Activated naive CD4-positive, alpha-beta T cell treated with anti-CD3 and anti-CD28 coated beads, Interleukin-2, amount 50 U/mL, for 24 hours (primary cell): ENCODE measurements around the gene PTPRJ.
A peak's percentile ranks its signal among the peaks of the same experiment; 100 is the strongest.

Experiments used
- H3K27ac Mint-ChIP-seq: one replicate; pipeline ENCODE4 v1.8.0; 2021; ENCODE audit warnings: mild to moderate bottlenecking, mixed read lengths
- H3K27me3 Mint-ChIP-seq: one replicate; pipeline ENCODE4 v1.8.0; 2021; ENCODE audit warnings: mixed read lengths
- H3K36me3 Mint-ChIP-seq: one replicate; pipeline ENCODE4 v1.8.0; 2021; ENCODE audit warnings: mixed read lengths
- H3K4me1 Mint-ChIP-seq: one replicate; pipeline ENCODE4 v1.8.0; 2021; ENCODE audit warnings: mixed read lengths
- H3K4me3 Mint-ChIP-seq: one replicate; pipeline ENCODE4 v1.8.0; 2021; ENCODE audit warnings: mild to moderate bottlenecking, mixed read lengths
- H3K9me3 Mint-ChIP-seq: one replicate; pipeline ENCODE4 v1.8.0; 2021; ENCODE audit warnings: mixed read lengths

Gene PTPRJ

GRCh38 chr11:48050304-48050703 is 69.9 kb downstream of the PTPRJ start:
- H3K27me3 Mint-ChIP-seq = no peaks in the 10 kb centered on the region
- no peak overlapping the region for H3K27ac Mint-ChIP-seq
- no peaks in the 10 kb centered on the region for H3K36me3 Mint-ChIP-seq
- no peak overlapping the region for H3K4me3 Mint-ChIP-seq
- H3K9me3 Mint-ChIP-seq = no peaks in the 10 kb centered on the region
- peaks cover 69% of the 10 kb centered on the region for H3K4me1 Mint-ChIP-seq

GRCh38 chr11:48051217-48051830 is 71.0 kb downstream of the PTPRJ start:
- no peaks in the 10 kb centered on the region for H3K9me3 Mint-ChIP-seq
- H3K27ac Mint-ChIP-seq = peak overlapping the region; percentile 19
- no peak overlapping the region for H3K4me3 Mint-ChIP-seq
- H3K36me3 Mint-ChIP-seq = no peaks in the 10 kb centered on the region
- H3K4me1 Mint-ChIP-seq = peaks cover 69% of the 10 kb centered on the region
- no peaks in the 10 kb centered on the region for H3K27me3 Mint-ChIP-seq

GRCh38 chr11:48052183-48053044 is 72.1 kb downstream of the PTPRJ start:
- H3K27me3 Mint-ChIP-seq = no peaks in the 10 kb centered on the region
- peak overlapping the region; percentile 19 for H3K27ac Mint-ChIP-seq
- H3K9me3 Mint-ChIP-seq = no peaks in the 10 kb centered on the region
- no peaks in the 10 kb centered on the region for H3K36me3 Mint-ChIP-seq
- H3K4me1 Mint-ChIP-seq = peaks cover 77% of the 10 kb centered on the region
- no peak overlapping the region for H3K4me3 Mint-ChIP-seq

GRCh38 chr11:48054994-48055291 is 74.6 kb downstream of the PTPRJ start:
- Mint-ChIP-seq H3K27me3 (no peaks in the 10 kb centered on the region), H3K4me1 (peaks cover 87% of the 10 kb centered on the region), H3K36me3 (no peaks in the 10 kb centered on the region), H3K4me3 (peak overlapping the region; percentile 70), H3K27ac (no peak overlapping the region), H3K9me3 (no peaks in the 10 kb centered on the region)

GRCh38 chr11:48055292-48056132 is 75.2 kb downstream of the PTPRJ start:
- Mint-ChIP-seq H3K4me3 (peak overlapping the region; percentile 70), H3K9me3 (no peaks in the 10 kb centered on the region), H3K36me3 (no peaks in the 10 kb centered on the region), H3K4me1 (peaks cover 87% of the 10 kb centered on the region), H3K27ac (peak overlapping the region; percentile 77), H3K27me3 (no peaks in the 10 kb centered on the region)

GRCh38 chr11:48056325-48057183 is 76.2 kb downstream of the PTPRJ start:
- Mint-ChIP-seq H3K9me3 (no peaks in the 10 kb centered on the region), H3K36me3 (no peaks in the 10 kb centered on the region), H3K4me3 (peak overlapping the region; percentile 70), H3K27me3 (no peaks in the 10 kb centered on the region), H3K4me1 (peaks cover 88% of the 10 kb centered on the region), H3K27ac (peak overlapping the region; percentile 86)

GRCh38 chr11:48058064-48058463 is 77.7 kb downstream of the PTPRJ start:
- no peaks in the 10 kb centered on the region for H3K36me3 Mint-ChIP-seq
- H3K27ac Mint-ChIP-seq = peak overlapping the region; percentile 68
- peak overlapping the region; percentile 51 for H3K4me3 Mint-ChIP-seq
- H3K27me3 Mint-ChIP-seq = no peaks in the 10 kb centered on the region
- peaks cover 82% of the 10 kb centered on the region for H3K4me1 Mint-ChIP-seq
- H3K9me3 Mint-ChIP-seq = no peaks in the 10 kb centered on the region

GRCh38 chr11:48058788-48059187 is 78.4 kb downstream of the PTPRJ start:
- Mint-ChIP-seq H3K27me3 (no peaks in the 10 kb centered on the region), H3K9me3 (no peaks in the 10 kb centered on the region), H3K4me1 (peaks cover 88% of the 10 kb centered on the region), H3K27ac (peak overlapping the region; percentile 68), H3K4me3 (peak overlapping the region; percentile 51), H3K36me3 (no peaks in the 10 kb centered on the region)

- no peak overlapping the region for H3K27ac Mint-ChIP-seq
- H3K4me3 Mint-ChIP-seq = no peak overlapping the region
Observed at GRCh38 chr11:48062649-48063048, 82.3 kb downstream of the PTPRJ start.

GRCh38 chr11:48063424-48063978 is 83.1 kb downstream of the PTPRJ start:
- Mint-ChIP-seq H3K27me3 (no peaks in the 10 kb centered on the region), H3K4me1 (peaks cover 73% of the 10 kb centered on the region), H3K9me3 (no peaks in the 10 kb centered on the region), H3K36me3 (peaks cover 5% of the 10 kb centered on the region), H3K4me3 (no peak overlapping the region), H3K27ac (no peak overlapping the region)

More at GRCh38 chr11:48062649-48063048, 82.3 kb downstream of the PTPRJ start:
- peaks cover 73% of the 10 kb centered on the region for H3K4me1 Mint-ChIP-seq
- H3K36me3 Mint-ChIP-seq = no peaks in the 10 kb centered on the region
- H3K9me3 Mint-ChIP-seq = no peaks in the 10 kb centered on the region
- no peaks in the 10 kb centered on the region for H3K27me3 Mint-ChIP-seq

- Mint-ChIP-seq H3K4me3 (no peak overlapping the region), H3K27ac (peak overlapping the region; percentile 11), H3K9me3 (no peaks in the 10 kb centered on the region), H3K36me3 (peaks cover 5% of the 10 kb centered on the region), H3K4me1 (peaks cover 65% of the 10 kb centered on the region), H3K27me3 (no peaks in the 10 kb centered on the region)
Observed at GRCh38 chr11:48064306-48064705, 83.9 kb downstream of the PTPRJ start.

- Mint-ChIP-seq H3K36me3 (peaks cover 8% of the 10 kb centered on the region), H3K9me3 (no peaks in the 10 kb centered on the region), H3K27me3 (no peaks in the 10 kb centered on the region), H3K4me3 (no peak overlapping the region), H3K27ac (no peak overlapping the region), H3K4me1 (peaks cover 41% of the 10 kb centered on the region)
Observed at GRCh38 chr11:48066881-48067800, 86.8 kb downstream of the PTPRJ start.

GRCh38 chr11:48073031-48073861 is 92.9 kb downstream of the PTPRJ start:
- Mint-ChIP-seq H3K9me3 (no peaks in the 10 kb centered on the region), H3K27ac (no peak overlapping the region), H3K36me3 (peaks cover 12% of the 10 kb centered on the region), H3K27me3 (no peaks in the 10 kb centered on the region), H3K4me3 (no peak overlapping the region), H3K4me1 (peaks cover 23% of the 10 kb centered on the region)
